MM.1S (cell line): ENCODE results near the gene SMAD3.

Experiments used
- EZH2 ChIP-seq: fragments of 300-600 bp; sonication (generic); optimal IDR thresholded peaks from 2 replicates; pipeline ENCODE3; 2017; ENCODE audit warnings: low read depth, mild to moderate bottlenecking, antibody characterized with exemption, low read length, mixed read lengths
- EZH2phosphoT487 ChIP-seq: fragments of 300-600 bp; sonication (generic); IDR thresholded peaks from 2 replicates; pipeline ENCODE4 v1.6.1; 2018; ENCODE audit warnings: antibody characterized with exemption, low read length
- TF ChIP-seq, protein P1 (sequence below): fragments of 300-600 bp; sonication (generic); IDR thresholded peaks from 2 replicates; pipeline ENCODE4 v1.5.1; 2016; ENCODE audit warnings: antibody characterized with exemption, low read length, mixed read lengths

DNA sequence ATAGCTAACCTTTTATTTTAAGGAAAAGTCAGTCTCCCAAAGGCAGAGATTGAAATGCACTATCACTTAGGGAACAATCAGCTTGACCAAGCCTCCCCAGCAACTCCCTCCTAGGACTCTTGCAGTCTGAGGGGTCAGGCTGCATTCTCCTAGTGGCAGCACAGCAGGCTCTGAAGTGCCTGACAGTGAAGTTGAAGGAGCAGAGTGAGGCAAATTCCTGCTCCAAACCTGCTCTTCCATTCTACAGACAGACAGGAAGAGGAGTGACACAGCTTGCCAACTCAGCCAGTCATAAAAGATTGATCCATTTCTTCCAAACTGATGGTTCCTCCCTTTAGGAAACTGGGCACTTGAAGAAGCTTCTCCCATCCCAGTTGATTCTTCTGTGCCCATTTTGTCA is 43.9 kb upstream of the SMAD3 start:
- TF ChIP-seq, protein P1, sequence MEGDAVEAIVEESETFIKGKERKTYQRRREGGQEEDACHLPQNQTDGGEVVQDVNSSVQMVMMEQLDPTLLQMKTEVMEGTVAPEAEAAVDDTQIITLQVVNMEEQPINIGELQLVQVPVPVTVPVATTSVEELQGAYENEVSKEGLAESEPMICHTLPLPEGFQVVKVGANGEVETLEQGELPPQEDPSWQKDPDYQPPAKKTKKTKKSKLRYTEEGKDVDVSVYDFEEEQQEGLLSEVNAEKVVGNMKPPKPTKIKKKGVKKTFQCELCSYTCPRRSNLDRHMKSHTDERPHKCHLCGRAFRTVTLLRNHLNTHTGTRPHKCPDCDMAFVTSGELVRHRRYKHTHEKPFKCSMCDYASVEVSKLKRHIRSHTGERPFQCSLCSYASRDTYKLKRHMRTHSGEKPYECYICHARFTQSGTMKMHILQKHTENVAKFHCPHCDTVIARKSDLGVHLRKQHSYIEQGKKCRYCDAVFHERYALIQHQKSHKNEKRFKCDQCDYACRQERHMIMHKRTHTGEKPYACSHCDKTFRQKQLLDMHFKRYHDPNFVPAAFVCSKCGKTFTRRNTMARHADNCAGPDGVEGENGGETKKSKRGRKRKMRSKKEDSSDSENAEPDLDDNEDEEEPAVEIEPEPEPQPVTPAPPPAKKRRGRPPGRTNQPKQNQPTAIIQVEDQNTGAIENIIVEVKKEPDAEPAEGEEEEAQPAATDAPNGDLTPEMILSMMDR: no peak
- no peak for TF ChIP-seq EZH2phosphoT487
- TF ChIP-seq EZH2: no peak
